Endometrial microvascular endothelial cells (primary cell): Measurements from ENCODE around the gene TPSD1. TPM values are rescaled to one million over a fixed set of nuclear protein-coding genes. Genes with fewer than 3 reads are reported as not detected.

Experiments used
- total RNA-seq: library from RNA; depleted of rRNA; stranded (reverse); fragments of >200 nt; gene quantifications from one replicate; pipeline ENCODE4 v1.2.3, GENCODE V29; 2015; ENCODE audit errors: inconsistent ontology term

Gene TPSD1
- total RNA-seq, 1 donor from 2014 or later = not detected

Other genes starting within 250 kb of the TPSD1 start
- gene SSTR5, start 183.3 kb upstream of the TPSD1 start, total RNA-seq = not detected
- gene C1QTNF8, start 159.8 kb upstream of the TPSD1 start, total RNA-seq = not detected
- gene CACNA1H, start 103.0 kb upstream of the TPSD1 start, total RNA-seq = 0.09 TPM
- gene TPSG1, start 30.8 kb upstream of the TPSD1 start, total RNA-seq = not detected
- not detected for gene TPSB2, start 25.9 kb upstream of the TPSD1 start, total RNA-seq
- gene TPSAB1, start 15.4 kb upstream of the TPSD1 start, total RNA-seq = not detected
- 62.4 TPM for gene UBE2I, start 53.6 kb downstream of the TPSD1 start, total RNA-seq
- gene BAIAP3, start 77.6 kb downstream of the TPSD1 start, total RNA-seq = 0.74 TPM
- 91.1 TPM for gene TSR3, start 95.8 kb downstream of the TPSD1 start, total RNA-seq
- 53.3 TPM for gene GNPTG, start 95.9 kb downstream of the TPSD1 start, total RNA-seq
- gene UNKL, start 158.6 kb downstream of the TPSD1 start, total RNA-seq = 9.8 TPM
- gene UQCC4, start 164.7 kb downstream of the TPSD1 start, total RNA-seq = 24.6 TPM
- gene PERCC1, start 175.0 kb downstream of the TPSD1 start, total RNA-seq = not detected
- gene CCDC154, start 188.5 kb downstream of the TPSD1 start, total RNA-seq = not detected
- gene CLCN7, start 219.0 kb downstream of the TPSD1 start, total RNA-seq = 43.0 TPM
- 2.3 TPM for gene PTX4, start 232.9 kb downstream of the TPSD1 start, total RNA-seq
- 21.8 TPM for gene TELO2, start 237.3 kb downstream of the TPSD1 start, total RNA-seq